BJ (cell line): ENCODE data around the gene CLTC. TPM values are rescaled to one million over a fixed set of nuclear protein-coding genes. Genes with fewer than 3 reads are reported as not detected.
A peak's percentile ranks its signal among the peaks of the same experiment; 100 is the strongest.

ENCODE experiments used
- CTCF ChIA-PET: fragments of 350-600 bp; formaldehyde crosslinking; extraction: SDS; loops from one replicate; lab custom pipeline; 2021; ENCODE audit warnings: antibody characterized with exemption, inconsistent platforms; lab: Yijun Ruan, JAX
- POLR2A ChIA-PET: fragments of 300-600 bp; sonication (Branson Sonifier 250); formaldehyde crosslinking; extraction: SDS; loops from one replicate; lab custom pipeline; 2021; ENCODE audit warnings: antibody characterized with exemption; lab: Charles Lee
- DNase-seq: peaks from one replicate; pipeline ENCODE4 v3.0.0-alpha.2; 2011; ENCODE audit warnings: low read depth
- H3K27me3 ChIP-seq: 2 replicates; pipeline ENCODE4 v1.6.0; 2011; ENCODE audit warnings: low read length; ENCODE audit not compliant: control insufficient read depth, insufficient read depth
- H3K36me3 ChIP-seq: 2 replicates; pipeline ENCODE4 v1.5.1; 2011; ENCODE audit warnings: low read length; ENCODE audit not compliant: control insufficient read depth, insufficient read depth
- H3K4me3 ChIP-seq: 2 replicates; pipeline ENCODE4 v1.5.1; 2011; ENCODE audit warnings: low read depth, mild to moderate bottlenecking, control low read depth, low read length
- CTCF ChIP-seq: IDR thresholded peaks from 2 replicates; pipeline ENCODE4 v1.5.1; 2011; ENCODE audit warnings: low read depth, mild to moderate bottlenecking, control low read depth, inconsistent platforms, low read length, moderate library complexity; ENCODE audit not compliant: insufficient read depth
- polyA plus RNA-seq: library from polyadenylated mRNA; depleted of rRNA; stranded (reverse); fragments of >200 nt; gene quantifications from 2 replicates; pipeline ENCODE4 v1.2.3, GENCODE V29; 2011

CLTC gene
- polyA plus RNA-seq, 1 experiment, result 149 TPM

- Histone ChIP-seq H3K27me3 (no peaks in the 10 kb centered on the region), H3K4me3 (peak within 1 kb of the TSS; percentile 62), H3K36me3 (no peaks in the 10 kb centered on the region)
- DNase-seq, result peak; percentile 99
- ChIA-PET POLR2A (interaction anchor here (1.0 kb wide), 1 partner anchor 88 kb away, joined by 4 read pairs; the partner anchor contains the start of gene CLTC), CTCF (interaction anchor here (2.1 kb wide), 1 partner anchor 152 kb away, joined by 5 read pairs; no protein-coding TSS in a partner anchor)
- no peak for TF ChIP-seq CTCF
Measured at GRCh38 chr17:59707149-59707970, 87.7 kb downstream of the CLTC start, which contains the start of the genes PTRH2 and VMP1. Gene PTRH2 (minus strand): TSS chr17:59707430. CDS start chr17:59697978, 9,452 bp downstream. Gene VMP1 (plus strand): TSS chr17:59707654. CDS start chr17:59731447, 23,793 bp downstream.

- no peak for TF ChIP-seq CTCF
- H3K4me3 ChIP-seq, result peak overlapping the region; percentile 62
- ChIA-PET CTCF (interaction anchor here (2.1 kb wide), 1 partner anchor 151 kb away, joined by 5 read pairs; no protein-coding TSS in a partner anchor), POLR2A (no interaction called here)
- no peaks in the 10 kb centered on the region for H3K27me3 ChIP-seq
- no peak for DNase-seq
- no peaks in the 10 kb centered on the region for H3K36me3 ChIP-seq
Measured at GRCh38 chr17:59707971-59708430, 88.3 kb downstream of the CLTC start.

- CTCF ChIA-PET, result interaction anchor here (0.5 to 0.9 kb wide), 2 partner anchors 33 to 95 kb away, joined by 3 read pairs; no protein-coding TSS in a partner anchor
- no peak for TF ChIP-seq CTCF
- H3K27me3 ChIP-seq, result no peaks in the 10 kb centered on the region
- no peak for DNase-seq
- no peaks in the 10 kb centered on the region for H3K36me3 ChIP-seq
- H3K4me3 ChIP-seq, result no peak overlapping the region
- POLR2A ChIA-PET, result no interaction called here
Measured at GRCh38 chr17:59711936-59712335, 92.2 kb downstream of the CLTC start.

- CTCF ChIA-PET, result no interaction called here
- no peak for DNase-seq
- POLR2A ChIA-PET, result no interaction called here
Measured at GRCh38 chr17:59712862-59713261, 93.2 kb downstream of the CLTC start.

More at GRCh38 chr17:59712862-59713261, 93.2 kb downstream of the CLTC start:
- Histone ChIP-seq H3K36me3 (no peaks in the 10 kb centered on the region; the same call in 1 of the 2 replicates), H3K4me3 (no peak overlapping the region), H3K27me3 (no peaks in the 10 kb centered on the region)
- no peak for TF ChIP-seq CTCF
